Stimulated activated naive CD8-positive, alpha-beta T cell treated with anti-CD3 and anti-CD28 coated beads, Interleukin-15, amount 100 ng/mL, for 72 hours (primary cell): ENCODE data around the gene KCNC2.

Experiments
- ATAC-seq: fragments of 150-1000 bp; cut with Tn5 transposase; 2 replicates; pipeline ENCODE4 v1.10.0; 2021; ENCODE audit warnings: mild to moderate bottlenecking, moderate library complexity
- DNase-seq, 2 donors: peaks; one replicate each; pipeline ENCODE4 v3.0.0; 2021 to 2022
- H3K27ac Mint-ChIP-seq, 2 donors: one replicate each; pipeline ENCODE4 v1.8.0; 2022; ENCODE audit warnings: mild to moderate bottlenecking in 2 of 2, mixed read lengths in 2 of 2, moderate library complexity in 2 of 2
- H3K27me3 Mint-ChIP-seq: one replicate; pipeline ENCODE4 v1.8.0; 2022; ENCODE audit warnings: mixed read lengths
- H3K4me1 Mint-ChIP-seq: one replicate; pipeline ENCODE4 v1.8.0; 2022; ENCODE audit warnings: mild to moderate bottlenecking, mixed read lengths
- H3K4me3 Mint-ChIP-seq, 2 donors: one replicate each; pipeline ENCODE4 v1.8.0; 2022; ENCODE audit warnings: mild to moderate bottlenecking in 2 of 2, mixed read lengths in 2 of 2, moderate library complexity in 1 of 2
- H3K9me3 Mint-ChIP-seq, 2 donors: one replicate each; pipeline ENCODE4 v1.8.0; 2022; ENCODE audit warnings: mixed read lengths in 2 of 2

The KCNC2 gene

DNA sequence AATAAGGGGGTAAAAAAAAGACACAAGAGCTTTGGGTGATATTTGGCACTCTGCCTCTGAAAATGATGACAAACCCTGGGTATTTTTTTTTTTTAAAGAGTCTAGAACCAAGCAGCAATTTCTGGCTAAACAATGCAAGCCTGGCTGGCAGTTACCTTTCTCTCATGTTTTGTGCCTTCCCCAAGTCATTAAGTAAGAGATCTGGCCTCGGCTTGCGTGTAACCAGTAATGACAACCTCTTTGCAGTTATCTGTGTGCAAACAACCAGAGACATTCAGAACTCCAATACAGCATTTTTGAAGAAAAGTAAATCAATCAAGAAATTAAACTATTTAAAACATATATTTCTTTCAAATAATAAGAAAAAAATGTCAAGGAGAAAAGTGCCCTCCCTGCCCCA lies 167.5 kb downstream of the KCNC2 start:
- Mint-ChIP-seq H3K4me1 (no peaks in the 10 kb centered on the region), H3K27ac (no peak overlapping the region), H3K4me3 (no peak overlapping the region), H3K27me3 (no peaks in the 10 kb centered on the region), H3K9me3 (no peaks in the 10 kb centered on the region)
- DNase-seq (no peak), ATAC-seq (no peak)

DNA sequence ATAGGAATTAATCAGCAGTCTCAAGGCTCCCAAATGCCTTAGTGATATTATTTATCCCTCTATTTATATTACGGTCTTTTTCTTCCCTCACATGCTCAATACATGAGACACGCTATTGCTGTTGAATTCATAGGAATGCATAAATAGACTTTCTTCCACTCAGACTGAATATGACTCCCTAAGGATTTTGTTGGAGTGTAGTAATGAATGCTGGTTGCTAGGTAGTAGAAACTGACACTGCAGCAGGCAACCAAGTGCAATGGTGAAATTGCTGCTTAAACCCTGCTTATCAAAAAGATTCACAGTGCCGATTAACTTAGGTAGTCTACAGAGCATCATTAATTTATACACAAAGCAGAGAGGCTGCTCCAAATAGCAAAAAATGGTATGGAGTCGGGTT lies 168.2 kb downstream of the KCNC2 start:
- H3K4me1 Mint-ChIP-seq = no peaks in the 10 kb centered on the region
- no peak overlapping the region for H3K4me3 Mint-ChIP-seq
- H3K27me3 Mint-ChIP-seq = no peaks in the 10 kb centered on the region
- no peak overlapping the region for H3K27ac Mint-ChIP-seq
- H3K9me3 Mint-ChIP-seq = no peaks in the 10 kb centered on the region
- ATAC-seq (no peak), DNase-seq (no peak)

GRCh38 chr12:75020068-75020557 lies 189.5 kb downstream of the KCNC2 start:
- H3K4me1 Mint-ChIP-seq = no peaks in the 10 kb centered on the region
- no peak overlapping the region for H3K27ac Mint-ChIP-seq
- no peak overlapping the region for H3K4me3 Mint-ChIP-seq
- DNase-seq (no peak), ATAC-seq (no peak)
- no peaks in the 10 kb centered on the region for H3K27me3 Mint-ChIP-seq
- H3K9me3 Mint-ChIP-seq = peaks cover 18 to 58% of the 10 kb centered on the region in 2 donors

- Mint-ChIP-seq H3K27ac (no peak overlapping the region), H3K4me3 (no peak overlapping the region), H3K9me3 (peaks cover 8 to 10% of the 10 kb centered on the region in 2 donors), H3K27me3 (no peaks in the 10 kb centered on the region), H3K4me1 (no peaks in the 10 kb centered on the region)
- no peak for DNase-seq
- no peak for ATAC-seq
Observed at GRCh38 chr12:75011120-75011519, 198.5 kb downstream of the KCNC2 start.

- no peaks in the 10 kb centered on the region for H3K27me3 Mint-ChIP-seq
- no peak overlapping the region for H3K4me3 Mint-ChIP-seq
- peaks cover 0 to 4% of the 10 kb centered on the region in 2 donors for H3K9me3 Mint-ChIP-seq
- H3K4me1 Mint-ChIP-seq = no peaks in the 10 kb centered on the region
- ATAC-seq (no peak), DNase-seq (no peak)
- no peak overlapping the region for H3K27ac Mint-ChIP-seq
Observed at GRCh38 chr12:75007133-75007532, 202.5 kb downstream of the KCNC2 start.

DNA sequence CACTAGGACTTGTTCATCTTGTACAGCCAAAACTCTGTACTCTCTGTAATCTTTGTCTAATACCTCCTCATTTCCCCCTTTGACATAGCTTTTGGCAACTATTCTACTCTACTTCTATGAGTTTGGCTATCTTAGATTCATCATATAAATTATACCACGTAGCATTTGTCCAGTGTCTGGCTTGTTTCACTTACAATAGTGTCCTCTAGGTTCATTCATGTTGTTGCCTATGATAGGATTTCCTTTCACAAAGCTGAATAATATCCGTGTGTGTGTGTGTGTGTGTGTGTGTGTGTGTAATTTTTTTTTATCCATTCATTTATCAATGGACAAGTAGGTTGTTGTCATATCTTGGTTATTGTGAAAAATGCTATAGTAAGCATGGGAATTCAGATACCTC lies 209.5 kb downstream of the KCNC2 start:
- Mint-ChIP-seq H3K4me3 (no peak overlapping the region), H3K9me3 (no peaks in the 10 kb centered on the region), H3K4me1 (peaks cover 4% of the 10 kb centered on the region), H3K27me3 (no peaks in the 10 kb centered on the region), H3K27ac (no peak overlapping the region)
- ATAC-seq (no peak), DNase-seq (no peak)

DNA sequence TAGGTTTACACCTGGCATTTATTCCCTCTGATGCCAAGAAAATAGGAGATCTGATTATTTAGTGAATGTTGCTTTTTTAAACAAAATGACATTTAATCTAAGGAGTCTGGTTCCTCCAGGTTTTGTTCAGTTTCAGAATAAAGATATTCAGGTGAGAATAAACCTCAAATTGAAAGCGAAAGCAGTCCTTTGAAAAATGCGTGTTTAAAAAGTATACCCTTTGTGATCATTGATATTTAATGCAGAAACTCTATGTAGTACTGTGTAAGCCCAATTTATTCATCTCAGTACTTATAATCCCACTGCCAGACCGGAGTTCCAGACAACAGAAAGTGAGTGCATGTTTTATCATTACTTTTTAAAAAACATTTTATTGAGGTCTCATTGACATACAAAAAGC lies 210.2 kb downstream of the KCNC2 start:
- DNase-seq (no peak), ATAC-seq (no peak)
- Mint-ChIP-seq H3K27ac (no peak overlapping the region), H3K9me3 (no peaks in the 10 kb centered on the region), H3K4me1 (peaks cover 4% of the 10 kb centered on the region), H3K4me3 (peak overlapping the region; percentile 31 to 43), H3K27me3 (no peaks in the 10 kb centered on the region)
